GM12875 (cell line): ENCODE results near the gene FMNL2.

ENCODE experiments used
- H3K4me3 ChIP-seq: one replicate; pipeline ENCODE4 v1.5.1; 2011; ENCODE audit warnings: low read depth, low read length, control low read depth
- TF ChIP-seq, protein P1 (sequence below): IDR thresholded peaks from 2 replicates; pipeline ENCODE4 v1.5.1; 2011; ENCODE audit warnings: low read depth, mild to moderate bottlenecking, control low read depth, inconsistent platforms, low read length, moderate library complexity, borderline replicate concordance; ENCODE audit not compliant: insufficient read depth

FMNL2 gene

GRCh38 chr2:152408254-152408653 lies 73.3 kb downstream of the FMNL2 start:
- H3K4me3 ChIP-seq: no peak overlapping the region
- TF ChIP-seq, protein P1, sequence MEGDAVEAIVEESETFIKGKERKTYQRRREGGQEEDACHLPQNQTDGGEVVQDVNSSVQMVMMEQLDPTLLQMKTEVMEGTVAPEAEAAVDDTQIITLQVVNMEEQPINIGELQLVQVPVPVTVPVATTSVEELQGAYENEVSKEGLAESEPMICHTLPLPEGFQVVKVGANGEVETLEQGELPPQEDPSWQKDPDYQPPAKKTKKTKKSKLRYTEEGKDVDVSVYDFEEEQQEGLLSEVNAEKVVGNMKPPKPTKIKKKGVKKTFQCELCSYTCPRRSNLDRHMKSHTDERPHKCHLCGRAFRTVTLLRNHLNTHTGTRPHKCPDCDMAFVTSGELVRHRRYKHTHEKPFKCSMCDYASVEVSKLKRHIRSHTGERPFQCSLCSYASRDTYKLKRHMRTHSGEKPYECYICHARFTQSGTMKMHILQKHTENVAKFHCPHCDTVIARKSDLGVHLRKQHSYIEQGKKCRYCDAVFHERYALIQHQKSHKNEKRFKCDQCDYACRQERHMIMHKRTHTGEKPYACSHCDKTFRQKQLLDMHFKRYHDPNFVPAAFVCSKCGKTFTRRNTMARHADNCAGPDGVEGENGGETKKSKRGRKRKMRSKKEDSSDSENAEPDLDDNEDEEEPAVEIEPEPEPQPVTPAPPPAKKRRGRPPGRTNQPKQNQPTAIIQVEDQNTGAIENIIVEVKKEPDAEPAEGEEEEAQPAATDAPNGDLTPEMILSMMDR: no peak

DNA sequence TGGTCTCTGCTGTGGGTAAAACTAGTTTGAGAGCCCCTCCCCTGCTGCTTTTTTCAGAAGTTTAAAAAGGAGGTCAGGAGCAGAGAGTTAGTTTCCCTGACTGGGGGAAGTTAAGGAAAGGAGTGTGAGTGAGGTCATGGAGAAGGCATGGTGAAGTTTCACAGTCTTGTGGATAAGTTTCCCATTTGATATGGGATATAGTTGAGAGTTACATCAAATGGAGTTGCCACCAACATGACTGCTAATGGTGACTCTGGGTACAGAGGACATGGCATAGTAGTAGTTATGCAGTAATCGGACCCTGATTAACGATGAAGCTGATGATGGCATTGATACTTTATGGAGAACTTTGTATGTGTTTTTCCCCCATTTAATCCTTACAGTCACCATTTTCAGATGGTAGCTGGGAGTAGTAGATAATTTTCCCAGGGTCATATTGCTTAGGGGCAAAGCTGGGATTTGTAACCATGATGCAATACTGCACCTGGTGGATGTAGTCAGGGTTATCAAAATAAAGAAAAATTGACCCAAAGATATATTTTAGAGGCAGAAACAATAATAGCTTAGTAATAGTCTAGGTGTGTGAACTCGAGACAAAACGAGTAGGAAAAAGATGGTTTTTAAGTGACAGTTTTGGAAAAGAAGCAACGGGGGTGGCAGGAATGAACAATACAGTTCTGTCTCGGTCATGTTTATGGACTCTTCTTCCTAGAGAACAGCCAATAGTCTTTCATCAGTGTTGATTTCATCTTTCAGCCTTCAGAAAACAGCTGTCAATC lies 74.6 kb downstream of the FMNL2 start:
- no peak overlapping the region for H3K4me3 ChIP-seq
- TF ChIP-seq, protein P1: no peak

GRCh38 chr2:152410165-152410597 lies 75.2 kb downstream of the FMNL2 start:
- H3K4me3 ChIP-seq: no peak overlapping the region
- TF ChIP-seq, protein P1: no peak

GRCh38 chr2:152411154-152411553 lies 76.2 kb downstream of the FMNL2 start:
- H3K4me3 ChIP-seq: no peak overlapping the region
- TF ChIP-seq, protein P1: no peak

GRCh38 chr2:152413228-152414030 lies 78.5 kb downstream of the FMNL2 start:
- TF ChIP-seq, protein P1: no peak
- no peak overlapping the region for H3K4me3 ChIP-seq

DNA sequence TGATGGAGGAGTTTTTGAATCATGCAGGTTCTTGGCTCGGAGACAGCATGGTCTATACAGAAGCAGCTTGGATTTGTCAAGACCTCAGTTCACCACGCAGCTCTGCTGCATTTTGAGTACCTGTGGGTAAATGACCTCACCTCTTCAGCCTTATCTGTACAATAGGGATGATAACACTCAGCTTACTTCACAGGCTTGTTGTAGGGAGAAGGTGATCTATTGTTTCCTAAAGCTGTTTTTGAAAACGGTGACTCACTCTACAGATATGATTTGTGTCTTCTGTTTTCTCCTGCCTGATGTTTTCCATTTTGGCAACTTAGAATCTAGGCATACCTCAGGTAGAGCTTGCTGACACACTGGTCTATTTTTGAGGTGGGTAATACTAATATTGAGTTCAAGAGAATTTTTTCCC lies 80.3 kb downstream of the FMNL2 start:
- TF ChIP-seq, protein P1: no peak
- no peak overlapping the region for H3K4me3 ChIP-seq
